ENCODE measurements around the gene PDE1A.

Gene PDE1A

GRCh38 chr2:182426918-182427240 lies at the start of gene PDE1A:
Gene PDE1A, minus strand, starts transcription at chr2:182427036.
- Histone ChIP-seq H3K9ac (ENCODE audit: low read depth, low read length, poor library complexity, severe bottlenecking) (no peak within 1 kb of the TSS), H2AFZ (ENCODE audit: low read length) (no peak within 1 kb of the TSS)

GRCh38 chr2:182473635-182474034 lies 46.8 kb upstream of the PDE1A start:
- peaks cover 2% of the 10 kb centered on the region; the same call in 1 of the 2 replicates for H3K9me3 ChIP-seq (ENCODE audit: insufficient read depth, low read depth, low read length)
- H3K4me3 ChIP-seq (ENCODE audit: low read length, poor library complexity, severe bottlenecking), result no peak overlapping the region
- H3K79me2 ChIP-seq (ENCODE audit: insufficient read depth, low read length), result no peaks in the 10 kb centered on the region
- no peak overlapping the region for H3K4me2 ChIP-seq (ENCODE audit: low read depth, low read length, poor library complexity, severe bottlenecking)
- H2AFZ ChIP-seq (ENCODE audit: low read length), result no peak overlapping the region
- no peak overlapping the region for H3K9ac ChIP-seq (ENCODE audit: low read depth, low read length, poor library complexity, severe bottlenecking)
- H3F3A ChIP-seq (ENCODE audit: low read depth), result no peaks in the 10 kb centered on the region
- no peaks in the 10 kb centered on the region for H3K9me2 ChIP-seq (replicated peaks; ENCODE audit: low read depth, low read length)
- H3K4me1 ChIP-seq (ENCODE audit: insufficient read depth, low read length, poor library complexity, severe bottlenecking), result no peaks in the 10 kb centered on the region
- H3K27me3 ChIP-seq (ENCODE audit: insufficient read depth, low read length, poor library complexity, severe bottlenecking), result no peaks in the 10 kb centered on the region
- H3K36me3 ChIP-seq (ENCODE audit: insufficient read depth, low read length), result no peaks in the 10 kb centered on the region
- TF ChIP-seq EZH2phosphoT487 (IDR thresholded peaks at IDR 0.05; ENCODE audit: borderline replicate concordance), result no peak
- TF ChIP-seq, protein P1, sequence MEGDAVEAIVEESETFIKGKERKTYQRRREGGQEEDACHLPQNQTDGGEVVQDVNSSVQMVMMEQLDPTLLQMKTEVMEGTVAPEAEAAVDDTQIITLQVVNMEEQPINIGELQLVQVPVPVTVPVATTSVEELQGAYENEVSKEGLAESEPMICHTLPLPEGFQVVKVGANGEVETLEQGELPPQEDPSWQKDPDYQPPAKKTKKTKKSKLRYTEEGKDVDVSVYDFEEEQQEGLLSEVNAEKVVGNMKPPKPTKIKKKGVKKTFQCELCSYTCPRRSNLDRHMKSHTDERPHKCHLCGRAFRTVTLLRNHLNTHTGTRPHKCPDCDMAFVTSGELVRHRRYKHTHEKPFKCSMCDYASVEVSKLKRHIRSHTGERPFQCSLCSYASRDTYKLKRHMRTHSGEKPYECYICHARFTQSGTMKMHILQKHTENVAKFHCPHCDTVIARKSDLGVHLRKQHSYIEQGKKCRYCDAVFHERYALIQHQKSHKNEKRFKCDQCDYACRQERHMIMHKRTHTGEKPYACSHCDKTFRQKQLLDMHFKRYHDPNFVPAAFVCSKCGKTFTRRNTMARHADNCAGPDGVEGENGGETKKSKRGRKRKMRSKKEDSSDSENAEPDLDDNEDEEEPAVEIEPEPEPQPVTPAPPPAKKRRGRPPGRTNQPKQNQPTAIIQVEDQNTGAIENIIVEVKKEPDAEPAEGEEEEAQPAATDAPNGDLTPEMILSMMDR (conservative IDR thresholded peaks at IDR 0.05; ENCODE audit: low read length), result no peak
- no peaks in the 10 kb centered on the region for H4K20me1 ChIP-seq (ENCODE audit: insufficient read depth, low read length, poor library complexity, severe bottlenecking)

More at GRCh38 chr2:182426918-182427240, at the start of gene PDE1A:
- Histone ChIP-seq H3F3A (ENCODE audit: low read depth) (no peaks in the 10 kb centered on the region), H4K20me1 (ENCODE audit: insufficient read depth, low read length, poor library complexity, severe bottlenecking) (no peaks in the 10 kb centered on the region), H3K27me3 (ENCODE audit: insufficient read depth, low read length, poor library complexity, severe bottlenecking) (no peaks in the 10 kb centered on the region), H3K4me2 (ENCODE audit: low read depth, low read length, poor library complexity, severe bottlenecking) (no peak within 1 kb of the TSS), H3K4me3 (ENCODE audit: low read length, poor library complexity, severe bottlenecking) (no peak within 1 kb of the TSS), H3K79me2 (ENCODE audit: insufficient read depth, low read length) (no peaks in the 10 kb centered on the region), H3K4me1 (ENCODE audit: insufficient read depth, low read length, poor library complexity, severe bottlenecking) (no peaks in the 10 kb centered on the region), H3K9me3 (ENCODE audit: insufficient read depth, low read depth, low read length) (no peaks in the 10 kb centered on the region), H3K9me2 (replicated peaks; ENCODE audit: low read depth, low read length) (no peaks in the 10 kb centered on the region), H3K36me3 (ENCODE audit: insufficient read depth, low read length) (no peaks in the 10 kb centered on the region)
- TF ChIP-seq EZH2phosphoT487 (IDR thresholded peaks at IDR 0.05; ENCODE audit: borderline replicate concordance), result no peak
- TF ChIP-seq, protein P1 (conservative IDR thresholded peaks at IDR 0.05; ENCODE audit: low read length), result no peak

GRCh38 chr2:182463760-182464159 lies 36.9 kb upstream of the PDE1A start:
- Histone ChIP-seq H3K4me3 (ENCODE audit: low read length, poor library complexity, severe bottlenecking) (no peak overlapping the region), H3K4me1 (ENCODE audit: insufficient read depth, low read length, poor library complexity, severe bottlenecking) (no peaks in the 10 kb centered on the region), H3K9ac (ENCODE audit: low read depth, low read length, poor library complexity, severe bottlenecking) (no peak overlapping the region), H3K4me2 (ENCODE audit: low read depth, low read length, poor library complexity, severe bottlenecking) (no peak overlapping the region), H2AFZ (ENCODE audit: low read length) (no peak overlapping the region), H3K79me2 (ENCODE audit: insufficient read depth, low read length) (no peaks in the 10 kb centered on the region), H3K9me2 (replicated peaks; ENCODE audit: low read depth, low read length) (no peaks in the 10 kb centered on the region), H3K27me3 (ENCODE audit: insufficient read depth, low read length, poor library complexity, severe bottlenecking) (no peaks in the 10 kb centered on the region), H3K36me3 (ENCODE audit: insufficient read depth, low read length) (no peaks in the 10 kb centered on the region), H3F3A (ENCODE audit: low read depth) (no peaks in the 10 kb centered on the region), H4K20me1 (ENCODE audit: insufficient read depth, low read length, poor library complexity, severe bottlenecking) (no peaks in the 10 kb centered on the region), H3K9me3 (ENCODE audit: insufficient read depth, low read depth, low read length) (no peaks in the 10 kb centered on the region)
- TF ChIP-seq, protein P1 (conservative IDR thresholded peaks at IDR 0.05; ENCODE audit: low read length), result no peak
- TF ChIP-seq EZH2phosphoT487 (IDR thresholded peaks at IDR 0.05; ENCODE audit: borderline replicate concordance), result no peak

All from Loucy (cell line).